Calu3 (cell line): ENCODE data around the gene ACOXL. TPM values are rescaled to one million over a fixed set of nuclear protein-coding genes. Genes with fewer than 3 reads are reported as not detected.

Experiments
- BruUV-seq: library from RNA; stranded (reverse); fragments of 400-500 nt; replicated peaks from 2 replicates; lab custom pipeline; 2021; lab: Mats Ljungman, UMichigan
- CTCF ChIA-PET: fragments of 300-600 bp; sonication (Branson Sonifier 250); formaldehyde crosslinking; loops from one replicate; lab custom pipeline; 2022; ENCODE audit warnings: antibody characterized with exemption; lab: Charles Lee
- DNase-seq: peaks from one replicate; pipeline ENCODE4 v3.0.0; 2022
- H3K27ac Mint-ChIP-seq: one replicate; pipeline ENCODE4 v1.8.0; 2022; ENCODE audit warnings: mixed read lengths; ENCODE audit not compliant: unreplicated experiment
- H3K27me3 Mint-ChIP-seq: one replicate; pipeline ENCODE4 v1.8.0; 2022; ENCODE audit warnings: mixed read lengths; ENCODE audit not compliant: unreplicated experiment
- H3K36me3 Mint-ChIP-seq: one replicate; pipeline ENCODE4 v1.8.0; 2022; ENCODE audit warnings: mild to moderate bottlenecking, moderate library complexity, mixed read lengths; ENCODE audit not compliant: insufficient read depth, unreplicated experiment
- H3K4me1 Mint-ChIP-seq: one replicate; pipeline ENCODE4 v1.8.0; 2022; ENCODE audit warnings: mild to moderate bottlenecking, low read depth, mixed read lengths; ENCODE audit not compliant: unreplicated experiment
- H3K4me3 Mint-ChIP-seq: one replicate; pipeline ENCODE4 v1.8.0; 2022; ENCODE audit warnings: mild to moderate bottlenecking, low read depth, moderate library complexity, mixed read lengths; ENCODE audit not compliant: unreplicated experiment
- H3K9me3 Mint-ChIP-seq: one replicate; pipeline ENCODE4 v1.8.0; 2022; ENCODE audit warnings: low read depth, mixed read lengths; ENCODE audit not compliant: unreplicated experiment
- CTCF ChIP-seq: fragments of 200-600 bp; IDR thresholded peaks from one replicate; pipeline ENCODE4 v1.8.0; 2022; ENCODE audit warnings: antibody characterized with exemption; ENCODE audit not compliant: unreplicated experiment
- intact Hi-C: fragments of 100-400 bp; cut with micrococcal nuclease; formaldehyde crosslinking; loops from one replicate; pipeline ENCODE4 v1.10.0; 2022; ENCODE audit not compliant: unreplicated experiment
- total RNA-seq: library from RNA; stranded (reverse); gene quantifications from 2 replicates; pipeline ENCODE4 v1.2.3, GENCODE V29; 2022

ACOXL gene
- total RNA-seq, 1 experiment from 2014 or later, result 2.7 TPM

GRCh38 chr2:110891626-110892025 is 159.3 kb downstream of the ACOXL start:
- Mint-ChIP-seq H3K4me1 (no peaks in the 10 kb centered on the region), H3K9me3 (no peaks in the 10 kb centered on the region), H3K36me3 (no peaks in the 10 kb centered on the region), H3K27me3 (peaks cover 56% of the 10 kb centered on the region), H3K27ac (no peak overlapping the region), H3K4me3 (no peak overlapping the region)
- CTCF ChIA-PET, result no interaction called here
- no peak for TF ChIP-seq CTCF
- intact Hi-C loops, result no loop called here
- no peak for DNase-seq
- BruUV-seq, result no TSS peak

- H3K27ac Mint-ChIP-seq, result no peak overlapping the region
- no peak for TF ChIP-seq CTCF
- no peaks in the 10 kb centered on the region for H3K9me3 Mint-ChIP-seq
- H3K4me3 Mint-ChIP-seq, result no peak overlapping the region
- H3K27me3 Mint-ChIP-seq, result peaks cover 50% of the 10 kb centered on the region
- H3K36me3 Mint-ChIP-seq, result no peaks in the 10 kb centered on the region
- no TSS peak for BruUV-seq
- DNase-seq, result no peak
- CTCF ChIA-PET, result no interaction called here
- intact Hi-C loops, result no loop called here
- H3K4me1 Mint-ChIP-seq, result no peaks in the 10 kb centered on the region
Observed at GRCh38 chr2:110896226-110896625, 163.9 kb downstream of the ACOXL start.

- peaks cover 53% of the 10 kb centered on the region for H3K27me3 Mint-ChIP-seq
- no peak for TF ChIP-seq CTCF
- no TSS peak for BruUV-seq
- intact Hi-C loops, result no loop called here
- no peak for DNase-seq
- H3K36me3 Mint-ChIP-seq, result no peaks in the 10 kb centered on the region
- H3K27ac Mint-ChIP-seq, result no peak overlapping the region
- CTCF ChIA-PET, result no interaction called here
- no peaks in the 10 kb centered on the region for H3K9me3 Mint-ChIP-seq
- H3K4me3 Mint-ChIP-seq, result no peak overlapping the region
- no peaks in the 10 kb centered on the region for H3K4me1 Mint-ChIP-seq
Observed at GRCh38 chr2:110897966-110898365, 165.6 kb downstream of the ACOXL start.

- CTCF ChIA-PET, result no interaction called here
- H3K36me3 Mint-ChIP-seq, result no peaks in the 10 kb centered on the region
- TF ChIP-seq CTCF, result no peak
- H3K4me1 Mint-ChIP-seq, result no peaks in the 10 kb centered on the region
- no peak for DNase-seq
- no peak overlapping the region for H3K27ac Mint-ChIP-seq
- H3K4me3 Mint-ChIP-seq, result no peak overlapping the region
- peaks cover 68% of the 10 kb centered on the region for H3K27me3 Mint-ChIP-seq
- intact Hi-C loops, result no loop called here
- BruUV-seq, result no TSS peak
- no peaks in the 10 kb centered on the region for H3K9me3 Mint-ChIP-seq
Observed at GRCh38 chr2:110900191-110900590, 167.8 kb downstream of the ACOXL start.
